HTERT RPE-1 (cell line): Measurements from ENCODE around the gene CEP85.
"Not testable (repeated sequence)": the region's sequence is repeated elsewhere in the genome, so short reads cannot be mapped to it uniquely, and the experiment has no call there.

Experiments
- in situ Hi-C: fragments of 300-500 bp; cut with MboI; formaldehyde crosslinking; loops from 4 replicates; pipeline ENCODE4 v1.14.3; 2020; ENCODE audit warnings: low sequenced_read_pairs

CEP85 gene

DNA sequence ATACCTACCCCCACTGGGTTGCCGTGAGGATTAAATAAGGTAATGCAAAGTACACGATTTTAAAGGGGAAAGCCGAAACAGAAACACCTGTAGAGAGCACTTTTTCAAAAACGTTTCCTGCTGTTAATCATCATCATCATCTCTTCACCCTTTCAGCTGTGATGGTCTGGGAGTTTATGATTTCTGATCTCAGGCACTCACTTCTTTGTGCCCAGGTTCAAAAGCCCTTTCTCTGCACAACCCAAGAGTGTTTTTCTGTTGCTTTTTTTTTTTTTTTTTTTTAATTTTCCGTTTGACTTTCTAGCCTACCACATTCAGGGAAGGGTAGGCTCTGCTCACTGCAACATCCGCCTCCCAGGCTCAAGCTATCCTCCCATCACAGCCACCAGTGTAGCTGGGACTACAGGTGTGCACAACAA, 73.4 kb downstream of the CEP85 start:
- in situ Hi-C loops: no loop called here

DNA sequence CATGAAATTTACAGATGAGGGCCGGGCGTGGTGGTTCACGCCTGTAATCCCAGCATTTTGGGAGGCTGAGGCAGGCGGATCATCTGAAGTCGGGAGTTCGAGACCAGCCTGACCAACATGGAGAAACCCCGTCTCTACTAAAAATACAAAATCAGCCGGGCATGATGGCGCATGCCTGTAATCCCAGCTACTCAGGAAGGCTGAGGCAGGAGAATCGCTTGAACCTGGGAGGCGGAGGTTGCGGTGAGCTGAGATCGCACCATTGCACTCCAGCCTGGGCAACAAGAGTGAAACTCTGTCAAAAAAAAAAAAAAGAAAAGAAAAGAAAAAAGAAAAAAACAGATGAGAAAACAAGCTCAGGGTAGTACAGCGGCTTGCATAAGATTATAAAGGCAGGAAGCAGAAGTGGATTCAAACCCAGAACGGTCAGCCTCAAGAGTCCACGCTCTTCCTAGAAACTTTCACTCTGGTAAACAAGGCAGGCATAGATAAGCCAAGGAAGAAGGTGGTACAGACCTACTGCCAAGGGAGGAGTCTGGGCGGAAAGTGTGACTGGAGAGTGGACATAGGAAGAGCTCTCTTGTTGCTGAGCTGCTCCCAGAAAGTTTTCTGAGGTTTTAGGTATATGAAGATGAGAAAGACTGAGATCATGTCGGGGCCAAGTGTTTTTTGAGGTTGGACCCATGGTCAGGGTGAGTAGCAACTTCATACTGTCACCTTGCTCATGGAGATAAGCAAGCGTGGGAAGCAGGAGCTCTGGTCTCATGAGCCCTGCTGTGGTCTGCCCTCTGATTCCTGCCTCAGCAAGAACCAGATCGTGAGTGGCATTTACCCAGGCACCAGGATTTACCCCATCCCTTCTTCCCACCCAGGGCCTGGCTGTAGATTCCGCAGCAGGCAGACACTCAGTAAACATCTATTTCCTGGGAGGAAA, 74.2 kb downstream of the CEP85 start:
- in situ Hi-C loops: not testable (repeated sequence)

DNA sequence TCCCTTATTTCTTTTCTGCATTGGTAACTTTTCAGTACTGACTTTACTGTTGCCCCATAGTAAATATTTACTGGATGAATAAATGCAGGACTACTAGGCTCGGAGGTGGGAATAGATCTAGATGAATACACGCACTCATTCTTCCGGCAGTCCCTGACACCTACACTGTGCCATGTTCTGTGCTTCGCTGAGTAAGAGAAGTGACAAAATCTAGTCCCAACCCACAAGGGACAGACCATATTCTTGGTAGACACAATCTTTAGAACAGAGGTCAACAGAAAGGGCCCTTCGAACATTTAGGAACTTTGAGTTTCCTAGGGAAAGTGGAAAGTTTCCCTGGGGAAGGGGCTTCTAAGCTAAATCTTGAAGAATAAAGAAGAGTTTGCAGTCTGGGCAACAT, 80.5 kb downstream of the CEP85 start:
- in situ Hi-C loops: no loop called here

DNA sequence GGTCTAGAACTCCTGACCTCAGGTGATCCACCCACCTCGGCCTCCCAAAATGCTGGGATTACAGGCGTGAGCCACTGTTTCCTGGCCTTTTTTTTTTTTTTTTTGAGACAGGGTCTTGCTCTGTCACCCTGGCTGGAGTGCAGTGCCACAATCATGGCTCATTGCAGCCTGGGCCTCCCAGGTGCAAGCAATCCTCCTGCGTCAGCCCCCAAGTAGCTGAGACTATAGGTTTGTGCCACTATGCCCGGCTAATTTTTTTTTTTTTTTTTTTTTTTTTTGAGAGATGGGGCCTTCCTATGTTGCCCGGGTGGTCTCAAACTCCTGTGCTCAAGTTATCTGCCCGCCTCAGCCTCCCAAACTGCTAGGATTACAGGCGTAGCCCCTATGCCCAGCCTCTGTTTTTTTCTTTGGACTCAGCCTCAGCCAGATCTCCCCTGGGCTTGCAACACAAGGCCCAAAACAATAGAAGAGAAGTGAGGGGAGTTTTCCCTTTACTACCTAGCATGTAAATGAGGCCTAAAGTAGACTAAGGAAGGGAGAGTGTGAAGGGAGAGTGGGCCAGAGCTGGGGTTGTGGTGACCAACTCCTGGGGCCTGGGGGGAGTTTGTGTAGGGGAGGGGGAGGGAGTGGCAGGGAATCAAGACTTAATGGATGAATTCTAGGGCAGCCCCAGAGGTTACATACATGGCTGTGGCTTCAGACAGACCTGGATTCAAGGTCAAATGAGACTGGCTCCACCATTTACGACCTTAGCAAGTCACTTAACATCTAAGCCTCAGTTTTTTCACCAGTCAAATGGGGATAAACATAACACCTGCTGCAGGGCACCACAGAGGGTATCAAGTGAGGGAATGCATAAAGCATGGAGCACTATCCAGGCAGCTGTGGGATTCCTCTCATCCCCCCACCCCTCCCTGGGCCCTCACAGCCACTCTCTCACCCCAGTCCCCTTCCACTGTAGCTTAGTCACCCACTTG, 82.2 kb downstream of the CEP85 start:
- in situ Hi-C loops: no loop called here

DNA sequence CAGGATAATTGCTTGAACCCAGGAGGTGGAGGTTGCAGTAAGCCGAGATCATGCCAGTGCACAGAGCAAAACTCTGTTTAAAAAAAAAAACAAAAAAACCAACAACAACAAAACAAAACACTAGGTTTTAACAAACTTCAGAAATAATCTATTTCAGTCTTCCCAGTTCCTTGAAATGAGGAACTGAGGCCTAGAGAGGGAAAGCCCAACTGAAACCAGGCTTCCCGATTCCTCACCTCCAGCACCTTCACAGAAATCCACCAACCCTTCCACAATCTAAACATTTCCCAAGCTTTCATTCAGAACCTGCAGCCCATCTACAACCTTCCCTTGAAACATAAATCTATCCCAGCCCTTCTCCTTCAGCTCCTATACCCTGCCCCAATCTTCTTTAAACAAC, 83.1 kb downstream of the CEP85 start:
- in situ Hi-C loops: no loop called here

DNA sequence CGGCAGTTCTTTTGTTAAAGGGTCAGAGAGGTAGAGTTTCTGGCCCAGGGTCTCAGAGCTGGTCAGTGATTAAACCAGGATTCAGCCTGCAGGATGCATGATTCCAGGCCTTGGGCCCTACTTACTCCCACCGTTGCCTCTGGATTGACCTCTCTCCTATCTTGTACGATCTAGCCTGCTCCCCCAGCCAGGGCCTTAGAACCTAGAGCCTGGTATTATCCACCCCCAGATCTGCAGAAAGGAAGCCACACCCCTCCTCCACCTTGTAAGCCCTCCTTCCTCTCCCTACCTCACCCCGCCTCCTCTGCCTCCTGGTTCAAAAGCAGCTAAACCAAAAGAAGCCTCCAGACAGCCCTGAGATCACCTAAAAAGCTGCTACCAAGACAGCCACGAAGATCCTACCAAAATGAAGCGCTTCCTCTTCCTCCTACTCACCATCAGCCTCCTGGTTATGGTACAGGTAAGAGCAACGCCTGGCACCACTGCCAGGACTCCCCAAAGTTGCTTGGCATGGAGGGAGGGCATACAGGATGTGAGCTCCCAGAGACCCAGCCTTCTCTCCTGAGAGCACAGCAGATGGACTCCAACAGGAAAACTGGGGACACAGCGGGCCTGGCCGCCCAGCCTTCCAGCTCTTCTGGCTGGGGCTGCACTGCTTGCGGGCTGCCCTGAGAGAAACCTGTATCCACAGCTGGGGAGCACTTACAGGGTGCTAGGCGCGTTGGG, 83.8 kb downstream of the CEP85 start, which contains the start of gene CD52:
Gene CD52 (plus strand): TSS at position 347 of the 726 bp plus-strand sequence. CDS start 60 bp downstream, at position 407.
- in situ Hi-C loops: no loop called here

DNA sequence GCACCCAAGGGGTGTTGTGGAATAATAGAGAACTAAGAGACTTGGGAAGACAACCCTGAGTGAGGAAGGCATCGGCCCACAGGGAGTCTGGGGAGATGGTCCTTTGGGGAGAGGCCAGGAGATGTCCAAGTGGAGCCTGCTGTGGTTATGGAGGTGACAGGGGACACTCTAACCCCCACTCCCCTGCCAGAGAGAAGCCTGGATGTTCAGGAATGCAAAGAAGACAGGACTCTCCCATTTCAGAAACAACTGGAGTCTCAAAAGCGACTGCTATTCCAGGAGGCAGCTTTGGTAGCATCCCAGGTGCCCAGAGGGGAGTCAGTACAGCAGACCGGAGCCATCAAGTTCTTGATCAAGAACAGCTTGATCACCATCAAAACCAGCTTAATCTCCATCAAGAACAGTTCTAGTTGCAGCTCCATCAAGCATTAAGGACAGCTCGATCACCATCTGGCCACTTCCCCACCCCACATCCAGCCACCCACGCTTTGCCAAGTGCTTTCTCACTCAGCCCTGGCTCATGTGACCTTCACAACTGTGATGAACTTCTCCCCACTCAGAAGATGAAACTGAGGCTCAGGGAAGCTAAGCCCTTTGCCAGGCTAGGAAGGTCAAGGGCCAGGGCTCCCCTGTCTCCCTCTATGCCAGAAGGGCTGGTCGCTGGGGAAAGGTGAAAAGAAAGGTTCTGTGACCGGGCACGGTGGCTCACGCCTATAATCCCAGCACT, 84.5 kb downstream of the CEP85 start:
- in situ Hi-C loops: no loop called here

DNA sequence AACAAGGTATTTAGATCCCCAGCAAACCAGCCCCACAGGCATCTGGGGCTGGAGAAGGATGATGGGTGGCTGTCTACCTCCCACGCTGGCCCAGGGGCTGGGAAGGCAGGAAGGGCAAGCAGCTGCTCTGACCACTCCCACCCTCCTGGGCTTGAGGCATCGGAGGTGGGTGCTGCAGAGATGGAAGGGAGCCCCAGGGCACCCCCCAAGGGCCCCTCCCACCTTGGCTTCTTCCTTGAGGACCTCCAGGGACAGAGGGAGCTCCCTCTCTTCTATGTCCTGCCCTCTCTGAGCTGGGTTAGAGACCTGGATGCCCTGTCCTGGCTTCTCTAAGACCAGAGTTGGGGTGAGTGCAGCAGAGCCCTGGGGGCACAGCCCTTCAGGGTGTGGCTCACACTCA, 86.9 kb downstream of the CEP85 start:
- in situ Hi-C loops: no loop called here

DNA sequence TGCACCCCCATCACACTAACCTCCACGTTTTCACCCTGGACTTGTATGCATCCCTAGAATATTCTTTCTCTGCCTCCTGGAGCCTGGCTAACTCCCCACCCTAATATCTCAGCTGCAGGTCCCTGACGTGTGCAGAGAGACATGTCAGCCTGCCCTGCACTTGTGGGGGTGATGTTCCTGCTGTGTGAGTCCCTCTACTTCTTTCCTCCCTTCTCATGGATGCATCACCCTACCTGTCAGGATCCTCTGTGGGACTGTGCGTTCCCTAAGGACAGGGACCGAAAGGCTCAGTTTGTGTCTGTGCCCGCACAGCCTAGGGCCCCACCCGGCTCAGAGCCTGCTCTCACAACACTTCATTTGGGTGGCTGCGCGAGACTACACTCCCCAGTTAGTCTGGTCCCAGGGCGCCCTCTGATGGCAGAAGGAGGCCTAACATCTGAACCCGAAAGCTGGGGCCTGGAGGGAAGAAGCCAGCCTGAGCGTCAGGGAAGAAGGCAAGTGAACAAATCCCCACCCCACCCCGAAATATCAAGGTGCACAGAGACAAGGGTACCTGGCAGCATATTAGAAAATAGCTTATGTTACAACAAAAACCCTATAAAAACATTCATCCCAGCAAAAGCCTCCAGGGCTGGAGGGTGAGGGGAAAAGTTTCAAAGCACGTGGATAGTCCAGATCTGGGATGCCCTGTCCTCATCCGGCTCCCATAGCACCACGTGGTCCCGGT, 87.5 kb downstream of the CEP85 start:
- in situ Hi-C loops: no loop called here

DNA sequence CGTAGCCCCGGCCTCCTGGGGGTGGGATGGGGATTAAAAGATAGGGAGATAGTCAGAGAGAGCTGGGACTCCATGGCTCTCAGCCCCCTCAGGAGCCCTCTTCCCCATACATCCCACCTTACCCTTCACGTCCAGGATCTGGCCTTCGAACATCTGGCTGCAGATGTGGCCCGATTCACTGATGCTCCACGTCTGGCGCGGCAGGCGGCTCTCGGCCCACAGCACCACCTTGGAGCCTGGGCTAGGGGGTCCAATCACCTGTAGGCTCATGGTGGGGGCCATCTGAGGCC, 88.0 kb downstream of the CEP85 start:
- in situ Hi-C loops: no loop called here

DNA sequence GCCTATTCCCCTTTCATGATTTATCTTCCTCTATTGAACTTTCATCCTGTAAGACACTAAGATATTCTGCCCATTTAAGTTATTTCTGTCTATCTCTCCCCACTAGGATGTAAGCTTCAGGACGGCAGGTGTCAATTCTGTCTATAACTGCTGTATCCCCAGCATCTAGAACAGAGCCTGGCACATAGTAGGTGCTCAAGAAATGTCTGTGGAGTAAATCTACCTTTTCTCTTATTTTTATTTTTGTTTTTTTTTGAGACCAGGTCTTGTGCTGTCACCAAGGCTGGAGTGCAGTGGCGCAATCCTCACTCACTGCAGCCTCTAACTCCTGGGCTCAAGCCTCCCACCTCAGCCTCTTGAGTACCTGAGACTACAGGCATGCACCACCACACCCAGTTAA, 89.4 kb downstream of the CEP85 start:
- in situ Hi-C loops: no loop called here

DNA sequence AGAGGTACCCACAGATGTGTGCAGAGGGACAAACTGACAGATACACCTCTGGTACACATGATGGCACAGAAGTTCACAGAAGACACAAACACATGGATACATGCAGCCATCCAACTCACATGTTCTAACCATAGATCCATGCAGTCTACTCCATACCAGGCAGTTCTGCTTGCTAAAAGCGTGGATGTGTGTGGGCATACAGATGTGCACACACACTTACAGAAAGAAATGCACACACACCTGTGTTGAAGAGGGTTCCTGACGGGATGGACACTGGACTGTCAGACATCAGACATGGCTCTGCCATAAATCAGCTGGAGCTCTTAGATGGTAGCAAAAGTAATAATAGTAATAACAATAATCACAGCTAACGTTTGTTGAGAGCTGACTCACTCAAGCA, 90.5 kb downstream of the CEP85 start:
- in situ Hi-C loops: no loop called here

DNA sequence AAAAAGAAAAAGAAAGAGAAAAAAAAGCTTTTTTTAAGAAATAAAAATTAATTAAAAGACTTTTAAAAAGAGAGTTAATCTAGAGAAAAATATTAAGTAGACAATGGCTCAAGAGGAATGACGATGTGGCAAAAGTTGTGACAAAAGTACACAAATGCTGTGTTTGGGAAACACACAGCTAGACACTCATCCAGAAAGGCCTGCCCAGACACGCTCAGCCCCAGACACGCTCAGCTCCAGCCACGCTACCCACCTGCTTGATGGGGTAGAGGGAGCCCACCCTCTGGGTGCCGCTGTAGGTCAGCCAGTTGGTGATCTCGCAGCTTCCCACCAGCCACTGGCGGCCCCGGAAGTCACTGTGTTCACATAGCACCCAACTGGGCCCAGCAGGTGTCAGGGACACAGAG, 94.0 kb downstream of the CEP85 start:
- in situ Hi-C loops: no loop called here
